ENCODE data around the gene UBE2O. TPM values are rescaled to one million over a fixed set of nuclear protein-coding genes. Genes with fewer than 3 reads are reported as not detected.
A peak's percentile ranks its signal among the peaks of the same experiment; 100 is the strongest.

Gene UBE2O
- total RNA-seq, 3 donors from 2014 or later: 16.2 to 25.0 (median 19.0) TPM

DNA sequence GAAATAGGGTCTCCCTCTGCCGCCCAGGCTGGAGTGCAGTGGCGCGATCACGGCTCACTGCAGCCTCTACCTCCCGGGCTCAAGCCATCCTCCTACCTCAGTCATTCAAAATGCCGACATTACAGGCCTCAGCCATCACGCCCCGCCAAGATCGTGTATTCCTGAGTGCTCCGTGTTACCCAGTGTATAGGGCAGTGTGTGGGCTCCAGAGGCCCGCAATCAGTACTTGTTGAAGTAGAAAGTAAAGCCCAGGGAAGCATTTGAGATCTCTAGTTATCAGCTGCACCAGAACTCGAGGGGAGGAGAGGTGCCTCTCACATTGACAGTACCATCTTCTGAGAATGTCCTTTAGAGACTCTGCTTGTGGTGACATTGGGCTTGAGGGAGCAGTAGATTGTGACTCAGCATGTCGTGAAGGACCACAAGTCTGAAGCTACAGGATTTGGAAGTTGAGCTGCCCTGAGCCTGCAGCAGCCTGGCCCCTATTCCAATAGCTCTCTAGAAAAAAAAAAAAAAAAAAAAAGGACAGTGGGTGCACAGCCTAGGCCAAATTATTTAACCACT, 98.1 kb downstream of the UBE2O start:
- no peak for TF ChIP-seq CTCF (IDR thresholded peaks at IDR 0.05)
- intact Hi-C loops (cut with DNase I, micrococcal nuclease): no loop called here
- Histone ChIP-seq H3K4me1 (ENCODE audit: low read depth) (peaks cover 17% of the 10 kb centered on the region), H3K36me3 (ENCODE audit: low read depth) (no peaks in the 10 kb centered on the region), H3K4me3 (no peak overlapping the region), H3K9me3 (no peaks in the 10 kb centered on the region)
- DNase-seq (peak in 1 of 3 donors; percentile 41), ATAC-seq (no peak)

GRCh38 chr17:76354317-76354729, 98.6 kb downstream of the UBE2O start:
- Histone ChIP-seq H3K4me1 (ENCODE audit: low read depth) (peaks cover 17% of the 10 kb centered on the region), H3K36me3 (ENCODE audit: low read depth) (no peaks in the 10 kb centered on the region), H3K4me3 (no peak overlapping the region), H3K9me3 (no peaks in the 10 kb centered on the region)
- DNase-seq (peak in 1 of 3 donors; percentile 54), ATAC-seq (no peak)
- intact Hi-C loops (cut with DNase I, micrococcal nuclease): no loop called here
- no peak for TF ChIP-seq CTCF (IDR thresholded peaks at IDR 0.05)

- ATAC-seq: peak; percentile 97
- intact Hi-C loops (cut with DNase I, micrococcal nuclease): no loop called here
- Histone ChIP-seq H3K36me3 (ENCODE audit: low read depth) (no peaks in the 10 kb centered on the region), H3K4me1 (ENCODE audit: low read depth) (peaks cover 17% of the 10 kb centered on the region), H3K9me3 (no peaks in the 10 kb centered on the region), H3K4me3 (peak within 1 kb of the TSS; percentile 90)
- TF ChIP-seq CTCF (IDR thresholded peaks at IDR 0.05): peak; percentile 46
- DNase-seq: peak; percentile 89 to 91 (median 90)
These were observed 99.2 kb downstream of the UBE2O start, which contains the start of gene PRPSAP1 for GRCh38 chr17:76353599-76354316. Gene PRPSAP1 (minus strand): TSS chr17:76353916. CDS start chr17:76353703, 213 bp downstream.

DNA sequence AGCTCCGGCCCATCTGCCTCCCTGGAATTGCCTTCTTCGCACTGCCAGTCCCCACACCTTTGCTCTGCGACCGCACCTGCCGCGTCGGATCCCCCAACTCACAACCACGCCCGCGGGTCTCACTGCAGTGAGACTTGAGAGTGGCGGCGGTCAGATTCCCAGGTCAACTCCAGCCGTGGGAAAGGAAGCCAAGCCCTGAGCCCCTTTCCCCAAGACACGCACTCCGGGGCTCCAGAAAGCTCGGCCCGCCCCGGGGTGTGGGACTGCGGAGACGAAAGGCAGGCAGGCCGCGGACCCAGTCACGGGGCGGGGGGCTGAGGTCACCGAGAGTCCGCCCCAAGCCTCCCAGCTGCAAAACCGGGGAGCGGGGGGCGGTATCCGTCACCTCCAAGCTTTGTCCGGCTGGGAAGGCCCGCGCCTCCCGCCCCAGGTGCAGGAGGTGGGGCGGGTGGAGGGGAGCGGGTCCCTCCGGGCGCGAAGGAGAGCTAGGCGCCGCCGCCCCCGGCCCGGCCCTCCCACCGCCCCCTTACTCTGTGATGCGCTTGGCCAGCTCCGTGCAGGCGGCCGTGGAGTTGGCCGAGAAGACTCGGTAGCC, 99.9 kb downstream of the UBE2O start:
- no peak for TF ChIP-seq CTCF (IDR thresholded peaks at IDR 0.05)
- DNase-seq (peak; percentile 42 to 67 (median 65)), ATAC-seq (peak; percentile 43)
- no peaks in the 10 kb centered on the region for H3K9me3 ChIP-seq
- no peaks in the 10 kb centered on the region for H3K36me3 ChIP-seq (ENCODE audit: low read depth)
- intact Hi-C loops (cut with DNase I, micrococcal nuclease): no loop called here
- peaks cover 17% of the 10 kb centered on the region for H3K4me1 ChIP-seq (ENCODE audit: low read depth)
- peak overlapping the region; percentile 90 for H3K4me3 ChIP-seq

DNA sequence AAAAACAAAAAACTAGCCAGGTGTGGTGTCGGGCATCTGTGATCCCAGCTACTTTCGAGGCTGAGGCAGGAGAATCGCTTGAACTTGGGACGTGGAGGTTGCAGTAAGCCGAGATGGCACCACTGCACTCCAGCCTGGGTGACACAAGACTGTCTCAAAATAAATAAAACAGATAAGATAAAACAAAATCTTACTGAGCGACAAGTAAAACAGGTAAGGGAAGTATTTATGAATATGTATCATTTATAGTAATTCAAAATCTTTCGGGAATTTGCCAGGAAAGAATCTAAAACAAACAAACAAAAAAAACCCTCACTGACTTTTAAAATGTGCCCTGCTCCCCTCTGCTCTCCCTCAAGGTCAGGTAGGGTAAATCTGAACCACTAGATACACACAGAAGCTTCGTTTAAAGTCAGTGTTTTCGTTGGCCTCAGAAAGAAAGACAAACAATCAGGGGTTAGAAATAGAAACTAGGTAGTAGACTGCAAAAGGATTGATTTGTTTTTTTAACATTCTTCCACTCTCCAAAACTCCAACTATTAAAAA, 101.4 kb downstream of the UBE2O start:
- no peak for ATAC-seq
- TF ChIP-seq CTCF (IDR thresholded peaks at IDR 0.05): no peak
- intact Hi-C loops (cut with DNase I, micrococcal nuclease): no loop called here
- H3K4me1 ChIP-seq (ENCODE audit: low read depth): peaks cover 17% of the 10 kb centered on the region
- no peak overlapping the region for H3K4me3 ChIP-seq
- no peaks in the 10 kb centered on the region for H3K9me3 ChIP-seq
- no peak for DNase-seq
- no peaks in the 10 kb centered on the region for H3K36me3 ChIP-seq (ENCODE audit: low read depth)
